HG02970 (cell line): Measurements from ENCODE around the gene CKAP2.
A peak's percentile ranks its signal among the peaks of the same experiment; 100 is the strongest.
"Not testable (repeated sequence)": the region's sequence is repeated elsewhere in the genome, so short reads cannot be mapped to it uniquely, and the experiment has no call there.

Experiments used
- ATAC-seq: cut with Tn5 transposase; IDR thresholded peaks from one replicate; pipeline ENCODE4 v1.9.1; 2021; ENCODE audit warnings: mild to moderate bottlenecking, moderate library complexity, moderate number of reproducible peaks; ENCODE audit not compliant: unreplicated experiment, low FRiP score

CKAP2 gene

DNA sequence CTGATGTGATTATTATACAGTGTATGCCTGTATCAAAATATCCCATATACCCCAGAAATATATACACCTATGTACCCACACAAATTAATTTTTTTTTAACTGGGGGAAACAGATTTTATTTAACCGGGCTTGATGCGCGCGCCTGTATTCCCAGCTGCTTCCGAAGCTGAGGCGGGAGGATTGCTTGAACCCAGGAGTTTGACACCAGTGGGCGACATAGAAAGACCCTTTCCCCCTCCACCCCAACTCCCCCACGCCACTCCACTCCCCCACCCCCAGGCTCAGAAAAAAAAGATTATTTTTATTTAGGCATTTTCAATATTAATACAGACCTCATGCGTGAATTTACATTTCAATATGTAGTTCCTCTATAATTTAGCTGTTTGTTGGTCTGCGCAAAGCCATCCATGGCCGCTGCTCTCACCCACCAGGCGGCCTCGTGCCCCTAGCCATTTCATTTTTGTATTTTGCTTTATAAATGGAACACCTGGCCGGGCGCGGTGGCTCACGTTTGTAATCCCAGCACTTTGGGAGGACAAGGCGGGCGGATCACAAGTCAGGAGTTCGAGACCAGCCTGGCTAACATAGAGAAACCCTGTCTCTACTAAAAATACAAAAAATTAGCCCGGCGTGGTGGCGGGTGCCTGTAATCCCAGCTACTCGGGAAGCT is 4.0 kb upstream of the CKAP2 start:
- no peak for ATAC-seq

DNA sequence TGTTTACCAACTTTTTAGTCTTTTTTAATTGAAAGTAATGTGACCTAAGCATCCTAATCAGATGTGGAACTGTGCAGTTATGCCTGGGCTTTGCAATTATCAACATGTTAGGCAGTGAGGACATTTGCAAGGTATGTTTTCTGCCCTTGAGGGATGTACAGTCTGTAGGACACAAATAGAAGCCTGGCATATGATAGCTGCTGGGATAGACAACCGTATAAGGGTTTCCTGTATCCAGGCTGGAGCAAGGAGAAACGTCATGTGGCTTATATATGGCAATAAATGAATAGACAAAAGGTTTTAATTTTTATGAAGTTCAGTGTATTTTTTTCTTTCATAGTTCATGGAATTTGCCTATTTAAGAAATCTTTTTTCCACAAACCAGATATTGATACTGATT is 2.8 kb upstream of the CKAP2 start:
- no peak for ATAC-seq

DNA sequence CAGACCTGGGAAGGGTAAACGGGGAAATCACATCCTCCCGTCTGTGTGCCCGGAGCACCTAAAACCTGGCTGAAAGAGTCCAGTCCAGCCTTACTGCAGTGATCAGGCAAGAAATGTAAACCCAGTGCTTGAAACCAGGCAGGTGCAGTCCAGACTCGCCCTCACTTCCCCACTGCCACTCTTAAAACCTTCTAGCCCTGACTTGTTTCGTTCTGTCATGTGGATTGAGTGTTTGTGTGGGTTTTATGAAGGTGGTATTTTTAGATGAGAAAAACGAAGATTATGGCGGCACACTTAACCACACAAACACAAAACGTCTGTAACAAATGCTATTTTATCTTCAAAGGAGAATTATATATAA is 839 bp upstream of the CKAP2 start:
- no peak for ATAC-seq

DNA sequence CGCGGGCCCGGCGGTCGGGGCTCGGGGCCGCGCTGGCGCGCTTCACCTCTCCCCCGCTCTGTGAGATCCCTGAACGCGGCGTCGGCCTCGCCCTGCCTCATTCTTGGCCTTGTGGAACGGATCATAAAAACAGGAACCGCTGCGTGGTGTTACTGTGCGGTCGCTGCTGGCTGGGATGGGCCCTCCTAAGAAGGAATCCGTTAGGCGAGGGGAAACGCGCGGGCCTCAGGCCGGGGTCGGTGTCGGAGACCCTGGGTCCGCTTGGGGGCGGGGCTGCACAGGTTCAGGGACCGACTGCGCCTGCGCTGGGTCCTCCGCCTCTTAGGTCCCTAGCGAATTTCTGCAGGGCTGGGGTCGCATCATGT is 381 bp downstream of the CKAP2 start:
- peak; percentile 41 for ATAC-seq

DNA sequence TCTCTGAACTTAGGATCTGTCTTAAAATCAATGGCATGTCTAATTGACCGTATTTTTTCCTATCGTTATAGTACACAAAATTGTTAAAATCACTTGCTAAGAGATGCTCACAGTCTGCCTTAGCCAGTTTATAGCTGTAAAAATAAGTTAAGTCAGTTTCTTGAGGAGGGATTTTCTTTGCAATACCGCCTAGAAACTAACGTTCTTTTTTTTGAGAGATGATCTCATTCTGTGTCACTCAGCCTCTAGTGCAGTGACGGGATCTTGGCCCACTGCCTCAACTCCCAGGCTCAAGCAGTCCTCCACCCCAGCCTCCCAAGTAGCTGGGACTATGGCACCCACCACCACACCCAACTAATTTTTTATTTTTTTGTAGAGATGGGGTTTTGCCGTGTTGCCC is 4.4 kb downstream of the CKAP2 start:
- no peak for ATAC-seq

DNA sequence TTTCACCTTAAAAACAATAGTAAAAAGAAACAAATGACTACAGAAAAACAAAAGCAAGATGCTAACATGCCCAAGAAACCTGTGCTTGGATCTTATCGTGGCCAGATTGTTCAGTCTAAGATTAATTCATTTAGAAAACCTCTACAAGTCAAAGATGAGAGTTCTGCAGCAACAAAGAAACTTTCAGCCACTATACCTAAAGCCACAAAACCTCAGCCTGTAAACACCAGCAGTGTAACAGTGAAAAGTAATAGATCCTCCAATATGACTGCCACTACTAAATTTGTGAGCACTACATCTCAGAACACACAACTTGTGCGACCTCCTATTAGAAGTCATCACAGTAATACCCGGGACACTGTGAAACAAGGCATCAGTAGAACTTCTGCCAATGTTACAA is 6.0 kb downstream of the CKAP2 start:
- no peak for ATAC-seq

DNA sequence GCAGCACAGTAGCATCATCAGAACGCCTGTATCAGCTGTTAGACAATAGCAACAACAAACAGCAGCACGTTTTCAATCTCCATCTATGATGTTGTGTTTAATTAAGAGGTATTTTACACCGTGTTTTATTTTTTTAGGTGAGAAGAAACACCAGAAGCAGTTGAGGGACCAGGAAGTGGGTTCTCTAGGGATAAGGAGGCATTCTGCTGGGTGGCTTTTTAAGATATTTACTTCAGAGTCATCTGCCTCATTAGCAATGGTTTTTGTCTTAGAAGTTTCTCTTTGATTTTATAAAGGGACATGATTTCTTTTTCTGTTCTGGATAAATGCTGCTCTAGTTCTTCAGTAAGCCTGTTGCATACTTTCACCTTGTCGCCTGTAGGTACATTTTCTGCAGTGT is 8.2 kb downstream of the CKAP2 start:
- ATAC-seq: no peak

DNA sequence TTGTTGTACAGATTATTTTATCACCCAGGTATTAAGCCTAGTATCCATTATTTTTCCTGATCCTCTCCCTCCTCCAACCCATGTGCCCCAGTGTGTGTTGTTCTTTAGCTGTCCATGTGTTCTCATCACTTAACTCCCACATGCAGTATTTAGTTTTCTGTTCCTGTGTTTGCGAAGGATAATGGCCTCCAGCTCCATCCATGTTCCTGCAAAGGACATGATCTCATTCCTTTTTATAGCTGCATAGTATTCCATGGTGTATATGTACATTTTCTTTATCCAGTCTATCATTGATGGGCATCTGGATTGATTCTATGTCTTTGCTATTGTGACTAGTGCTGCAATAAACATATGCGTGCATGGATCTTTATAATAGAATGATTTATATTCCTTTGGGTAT is 13.2 kb downstream of the CKAP2 start:
- ATAC-seq: not testable (repeated sequence)

DNA sequence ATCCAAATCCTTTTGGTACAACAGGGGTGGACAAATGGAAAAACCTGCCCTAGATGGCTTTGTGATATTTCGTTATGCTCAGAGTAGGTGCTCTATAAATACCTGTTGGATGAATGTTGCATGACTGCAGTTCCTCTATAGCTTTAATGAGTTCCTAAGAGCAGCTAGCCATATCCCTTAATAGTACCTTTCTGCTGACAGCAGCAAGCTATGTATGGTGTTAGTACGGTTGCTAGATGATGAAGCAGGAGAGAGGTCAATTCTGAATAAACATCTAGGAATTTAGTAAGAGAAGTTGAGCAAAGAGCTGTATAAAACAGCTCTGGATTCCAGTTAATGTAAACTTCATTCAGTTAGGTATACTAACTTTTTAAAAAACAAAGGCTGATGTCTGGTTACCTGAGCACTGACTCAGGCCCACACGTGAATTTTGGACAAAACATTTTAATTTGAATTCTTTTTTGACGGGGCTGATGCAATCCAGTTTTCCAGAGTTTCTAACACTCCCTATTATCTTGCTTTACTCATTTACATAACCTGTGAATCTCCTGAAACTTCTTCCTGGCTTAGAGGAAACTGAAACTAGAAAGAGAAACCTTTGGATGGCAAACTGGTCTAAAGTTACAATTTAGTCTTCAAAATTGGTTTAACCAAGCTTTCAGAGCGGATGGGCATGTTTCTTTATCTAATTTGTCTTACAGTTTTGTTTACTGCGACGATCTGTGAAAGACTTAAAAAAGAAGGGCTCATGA is 25.6 kb downstream of the CKAP2 start:
- not testable (repeated sequence) for ATAC-seq

DNA sequence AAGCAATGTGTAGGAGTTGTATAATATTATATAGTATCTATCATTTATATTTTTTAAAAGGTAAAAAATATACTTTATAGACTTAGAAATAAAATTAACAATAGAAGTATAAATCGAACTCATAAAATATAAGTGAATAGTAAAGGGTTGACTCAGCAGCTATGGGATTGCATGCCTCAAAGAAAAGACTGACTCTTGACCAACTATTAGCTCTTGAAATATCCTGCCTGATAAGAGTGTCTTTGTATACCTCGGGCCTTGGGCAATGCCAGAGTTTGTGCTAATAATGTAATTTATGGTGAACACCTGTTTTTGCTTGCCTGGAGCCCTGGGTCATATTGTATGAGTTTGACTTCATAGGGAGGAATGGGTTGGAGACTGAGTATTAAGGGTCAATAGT is 31.8 kb downstream of the CKAP2 start:
- ATAC-seq: not testable (repeated sequence)

DNA sequence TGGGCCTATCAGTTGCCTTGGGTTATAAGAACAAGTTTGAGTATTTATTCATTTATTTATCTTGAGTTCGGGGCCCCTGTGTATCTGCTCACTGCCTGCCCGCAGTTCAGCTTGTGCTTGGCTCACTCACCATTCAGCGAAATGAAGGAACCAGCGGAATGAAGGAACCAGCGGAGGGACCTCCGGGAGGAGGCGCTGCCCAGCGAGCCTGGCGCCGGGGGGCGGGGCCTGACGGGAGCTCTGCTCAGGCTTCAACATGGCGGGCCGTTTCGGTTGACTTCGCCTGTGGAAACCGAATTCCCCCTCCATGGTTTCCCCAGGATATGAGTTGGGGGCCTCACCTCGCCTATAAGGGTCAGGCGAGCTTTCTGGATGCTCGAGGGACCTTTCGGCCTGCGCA is 33.5 kb downstream of the CKAP2 start:
- not testable (repeated sequence) for ATAC-seq

DNA sequence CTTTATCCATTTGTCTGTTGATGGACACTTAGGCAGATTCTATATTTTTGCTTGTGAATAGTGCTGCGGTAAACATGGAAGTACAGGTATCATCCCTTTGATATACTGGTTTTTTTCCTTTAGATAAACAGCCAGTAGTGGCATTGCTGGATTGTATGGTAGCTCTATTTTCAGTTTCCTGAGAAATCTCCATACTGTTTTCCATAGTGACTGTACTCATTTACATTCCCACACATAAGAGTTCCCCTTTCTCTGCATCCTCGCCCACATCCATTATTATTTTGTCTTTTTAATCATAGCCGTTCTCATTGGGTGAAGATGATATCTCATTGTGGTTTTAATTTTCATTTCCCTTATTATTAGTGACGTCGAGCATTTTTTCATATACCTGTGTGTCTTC is 35.7 kb downstream of the CKAP2 start:
- not testable (repeated sequence) for ATAC-seq

DNA sequence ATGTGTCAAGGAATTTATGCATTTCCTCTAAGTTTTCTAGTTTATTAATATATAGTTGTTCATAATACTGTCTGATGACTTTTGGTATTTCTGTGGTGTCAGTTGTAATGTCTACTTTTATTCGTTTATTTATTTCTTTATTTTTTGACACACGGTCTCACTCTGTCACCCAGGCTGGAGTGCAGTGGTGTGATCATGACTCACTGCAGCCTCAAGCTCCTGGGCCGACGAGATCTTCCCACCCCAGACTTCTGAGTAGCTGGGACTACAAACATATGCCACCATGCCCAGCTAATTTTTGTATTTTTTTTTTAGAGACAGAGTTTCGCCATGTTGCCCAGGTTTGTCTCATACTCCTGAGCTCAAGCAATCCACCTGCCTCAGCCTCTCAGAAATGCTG is 39.0 kb downstream of the CKAP2 start:
- ATAC-seq: not testable (repeated sequence)

DNA sequence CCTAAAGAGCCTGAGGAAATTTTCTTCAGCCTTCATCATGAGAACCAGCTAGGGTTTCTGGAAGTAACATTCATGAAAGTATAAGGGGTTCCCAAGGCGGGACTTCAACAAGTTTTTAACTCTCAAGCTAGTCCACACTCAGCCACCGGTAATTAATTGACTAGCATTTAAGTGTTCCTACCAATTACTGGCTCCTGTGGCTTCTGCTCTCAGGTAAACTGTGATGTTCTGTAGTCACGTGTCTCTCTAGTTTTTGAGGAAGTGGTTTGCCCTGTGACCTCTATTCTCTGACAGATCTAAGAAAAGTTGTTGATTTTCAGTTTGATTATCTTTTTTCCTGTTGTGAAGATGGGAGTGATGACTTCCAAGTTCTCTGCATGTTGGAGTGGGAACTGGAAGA is 42.7 kb downstream of the CKAP2 start:
- ATAC-seq: not testable (repeated sequence)

DNA sequence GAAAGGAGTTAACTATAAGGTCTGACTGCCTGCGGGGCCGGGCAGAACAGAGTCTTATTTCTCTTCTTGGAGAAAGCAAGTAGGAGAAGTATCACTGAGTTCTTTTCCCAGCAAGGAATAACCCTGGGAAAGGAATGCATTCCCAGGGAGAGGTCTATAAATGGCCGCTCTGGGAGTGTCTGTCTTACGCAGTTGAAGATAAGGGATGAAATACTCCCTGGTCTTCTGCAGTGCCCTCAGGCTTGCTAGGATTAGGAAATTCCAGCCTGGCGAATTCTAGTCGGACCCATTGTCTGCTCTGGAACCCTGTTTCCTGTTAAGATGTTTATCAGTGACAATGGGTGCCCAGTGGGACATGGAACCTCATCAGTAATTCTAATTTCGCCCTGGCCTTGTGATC is 47.0 kb downstream of the CKAP2 start:
- not testable (repeated sequence) for ATAC-seq

DNA sequence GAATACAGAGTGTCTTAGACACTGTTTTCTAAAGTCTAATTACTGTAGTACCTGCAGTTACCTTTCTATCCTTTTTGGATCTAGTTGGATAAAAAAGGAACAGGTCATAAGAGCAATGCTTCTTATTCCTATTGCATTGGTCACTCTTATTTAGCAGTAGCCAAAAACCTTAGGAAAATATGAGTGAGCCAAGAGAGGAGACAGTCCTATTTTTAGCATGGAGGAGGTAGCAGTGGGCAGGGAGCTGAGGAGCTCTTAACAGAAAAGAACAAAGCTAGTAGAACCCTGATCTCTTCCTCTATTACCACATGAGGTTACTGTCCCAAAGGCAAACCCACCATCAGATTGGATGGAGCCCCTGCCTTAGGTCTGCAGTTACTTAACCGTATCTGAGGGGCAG is 50.6 kb downstream of the CKAP2 start:
- not testable (repeated sequence) for ATAC-seq

DNA sequence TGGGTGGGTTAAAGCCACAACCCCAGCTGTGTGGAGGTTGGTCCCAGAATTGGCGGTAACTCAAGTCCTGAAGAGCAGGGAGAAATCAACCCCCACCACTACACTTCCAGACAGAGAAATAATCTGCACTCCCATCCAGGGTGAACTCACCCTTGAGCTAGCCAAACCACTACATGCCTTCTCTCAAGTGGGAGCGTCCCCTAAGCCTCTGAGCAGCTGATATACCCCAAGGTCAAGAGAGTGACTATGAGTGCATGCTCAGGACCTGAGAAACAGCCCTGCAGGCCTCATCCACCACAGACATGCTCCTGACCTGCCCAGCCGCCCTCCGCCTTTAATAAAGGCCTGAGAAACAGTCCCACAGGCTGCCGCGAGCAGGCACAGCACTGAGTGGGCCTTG is 54.3 kb downstream of the CKAP2 start:
- ATAC-seq: not testable (repeated sequence)

DNA sequence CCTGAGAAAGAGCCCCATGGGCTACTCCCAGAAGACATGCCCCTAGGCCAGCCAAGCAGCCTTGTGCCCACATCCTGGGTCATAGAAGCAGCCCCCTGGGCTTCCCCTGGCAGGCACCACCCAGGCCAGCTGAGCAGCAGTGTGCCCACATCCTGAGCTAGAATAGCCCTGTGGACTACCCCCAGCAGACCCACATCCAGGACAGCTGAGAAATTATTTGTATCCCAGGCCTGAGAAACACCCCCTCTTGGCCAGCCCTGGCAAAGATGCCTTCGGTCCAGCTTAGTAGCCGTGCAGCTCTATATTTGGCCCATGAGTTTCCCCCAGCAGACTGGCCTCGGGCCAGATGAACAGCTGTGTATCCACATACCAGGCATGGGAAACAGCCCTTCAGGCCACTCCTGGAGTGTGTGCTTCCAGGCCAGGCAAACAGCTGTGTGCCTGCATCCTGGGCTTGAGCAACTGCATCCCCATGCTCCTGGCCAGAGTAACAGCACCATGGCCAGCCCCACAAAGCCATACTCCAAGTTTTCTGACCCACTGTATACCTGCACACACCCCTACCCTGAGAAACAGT is 55.0 kb downstream of the CKAP2 start:
- ATAC-seq: not testable (repeated sequence)

DNA sequence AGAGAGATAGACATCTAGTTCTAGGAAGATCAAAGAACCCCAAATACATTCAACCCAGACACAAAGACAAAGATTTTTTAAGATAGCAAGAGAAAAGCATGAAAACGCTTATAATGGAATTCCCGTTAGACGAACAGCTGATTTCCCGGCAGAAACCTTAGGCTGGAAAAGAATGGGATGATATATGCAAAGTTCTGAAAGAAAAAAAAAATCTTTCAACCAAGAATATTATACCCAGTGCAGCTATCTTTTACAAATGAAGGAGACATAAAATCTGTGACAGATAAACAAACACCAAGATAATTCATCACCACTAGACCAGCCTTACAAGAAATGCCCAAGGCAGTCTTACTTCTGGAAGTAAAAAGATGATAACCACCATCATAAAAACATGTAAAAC is 56.3 kb downstream of the CKAP2 start:
- ATAC-seq: not testable (repeated sequence)

DNA sequence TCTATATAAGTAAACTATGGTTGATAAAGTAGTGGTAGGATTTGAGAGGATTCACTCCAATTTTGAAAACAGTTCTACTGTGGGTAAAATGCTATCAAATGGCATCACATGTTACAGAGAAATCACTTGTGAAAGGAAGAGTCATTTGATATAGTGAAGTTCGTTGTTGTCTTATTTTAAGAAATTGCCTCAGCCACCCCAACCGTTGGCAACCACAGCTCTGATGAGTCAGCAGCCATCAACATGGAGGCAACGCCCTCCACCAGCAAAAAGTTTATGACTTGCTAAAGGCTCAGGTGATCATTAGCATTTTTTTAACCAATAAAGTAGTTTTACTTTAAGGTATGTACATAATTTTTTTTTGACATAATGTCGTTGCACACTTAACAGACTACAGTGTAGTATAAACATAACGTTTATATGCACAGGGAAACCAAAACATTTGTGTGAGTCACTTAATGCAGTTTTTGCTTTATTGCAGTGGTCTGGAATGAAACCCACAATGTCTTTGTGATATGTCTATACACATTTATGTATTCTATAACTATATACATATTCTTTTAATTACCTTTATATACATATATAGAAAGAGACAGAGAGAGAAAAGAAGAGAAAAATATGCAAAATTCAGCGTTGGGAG is 58.8 kb downstream of the CKAP2 start:
- not testable (repeated sequence) for ATAC-seq

DNA sequence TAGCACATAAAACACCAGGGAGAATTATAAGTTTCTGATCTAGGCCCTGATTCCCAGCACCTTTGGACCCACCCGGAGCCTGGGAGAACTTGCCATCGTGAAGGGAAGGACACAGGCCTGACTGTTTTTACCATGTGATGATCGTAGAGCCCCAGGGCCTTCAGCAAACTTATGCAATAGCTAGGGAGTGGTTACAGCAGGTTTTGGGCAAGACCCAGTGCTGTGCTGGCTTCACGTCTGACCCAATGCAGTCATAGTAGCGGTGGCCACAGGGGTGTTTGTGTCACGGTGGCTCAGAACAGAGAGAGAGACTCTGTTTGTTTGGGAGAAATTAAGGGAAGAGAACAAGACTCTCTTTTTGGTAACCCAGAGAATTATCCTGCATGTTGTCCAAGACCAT is 68.0 kb downstream of the CKAP2 start:
- ATAC-seq: not testable (repeated sequence)
